Measurements from ENCODE around the gene NAT10. TPM values are rescaled to one million over a fixed set of nuclear protein-coding genes. Genes with fewer than 3 reads are reported as not detected.

The NAT10 gene
- total RNA-seq, 4 donors from 2014 or later: 17.2 to 27.7 (median 19.4) TPM

DNA sequence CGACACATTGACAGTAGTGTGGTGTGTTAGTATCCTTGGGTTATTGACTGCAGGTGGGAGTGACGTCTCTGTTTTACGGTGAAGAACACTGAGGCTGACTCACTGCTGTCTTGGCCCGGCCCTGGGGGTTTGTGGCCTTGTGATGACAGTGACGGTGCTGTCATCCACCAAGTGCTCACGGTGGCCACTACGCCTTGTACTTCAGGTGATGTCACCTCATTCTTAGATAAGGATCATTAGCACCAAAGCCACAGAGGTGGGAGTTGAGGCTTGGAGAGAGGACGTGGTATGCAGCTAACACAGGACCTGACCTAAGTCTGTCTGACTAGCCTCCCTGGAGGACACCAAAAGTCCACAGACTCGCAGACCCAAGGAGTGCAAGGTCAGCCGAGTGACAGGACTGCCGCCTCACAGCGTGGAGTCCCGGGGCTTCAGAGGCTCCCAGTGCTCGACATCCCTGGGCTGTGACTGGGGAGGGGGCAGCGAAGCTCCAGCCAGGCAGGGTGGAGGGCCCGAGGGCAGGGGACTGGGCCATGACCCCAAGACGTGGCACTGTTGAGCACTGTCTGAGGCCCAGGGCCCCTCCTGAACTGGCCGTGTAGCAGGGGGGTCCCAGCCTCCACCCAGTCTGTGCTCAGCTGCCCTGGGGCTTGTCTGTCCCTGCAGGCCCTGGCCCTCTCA, 56.5 kb downstream of the NAT10 start:
- Histone ChIP-seq H3K9me3 (no peaks in the 10 kb centered on the region), H3K4me3 (no peak overlapping the region), H3K27ac (no peak overlapping the region), H3K4me1 (no peaks in the 10 kb centered on the region), H3K36me3 (peaks cover 0 to 22% of the 10 kb centered on the region in 2 donors), H3K27me3 (no peaks in the 10 kb centered on the region)
- intact Hi-C loops (cut with DNase I; ENCODE audit: low total_unique reads) (no loop called here), in situ Hi-C loops (cut with MboI; ENCODE audit: low sequenced_read_pairs in 4 of 4) (loop anchor here in 2 of 4 donors (25.0 kb wide), 1 partner anchor 325 kb away; no protein-coding TSS in a partner anchor)
- ATAC-seq: no peak
- no peak for TF ChIP-seq POLR2A (IDR thresholded peaks at IDR 0.05)
- TF ChIP-seq, protein P1, sequence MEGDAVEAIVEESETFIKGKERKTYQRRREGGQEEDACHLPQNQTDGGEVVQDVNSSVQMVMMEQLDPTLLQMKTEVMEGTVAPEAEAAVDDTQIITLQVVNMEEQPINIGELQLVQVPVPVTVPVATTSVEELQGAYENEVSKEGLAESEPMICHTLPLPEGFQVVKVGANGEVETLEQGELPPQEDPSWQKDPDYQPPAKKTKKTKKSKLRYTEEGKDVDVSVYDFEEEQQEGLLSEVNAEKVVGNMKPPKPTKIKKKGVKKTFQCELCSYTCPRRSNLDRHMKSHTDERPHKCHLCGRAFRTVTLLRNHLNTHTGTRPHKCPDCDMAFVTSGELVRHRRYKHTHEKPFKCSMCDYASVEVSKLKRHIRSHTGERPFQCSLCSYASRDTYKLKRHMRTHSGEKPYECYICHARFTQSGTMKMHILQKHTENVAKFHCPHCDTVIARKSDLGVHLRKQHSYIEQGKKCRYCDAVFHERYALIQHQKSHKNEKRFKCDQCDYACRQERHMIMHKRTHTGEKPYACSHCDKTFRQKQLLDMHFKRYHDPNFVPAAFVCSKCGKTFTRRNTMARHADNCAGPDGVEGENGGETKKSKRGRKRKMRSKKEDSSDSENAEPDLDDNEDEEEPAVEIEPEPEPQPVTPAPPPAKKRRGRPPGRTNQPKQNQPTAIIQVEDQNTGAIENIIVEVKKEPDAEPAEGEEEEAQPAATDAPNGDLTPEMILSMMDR (IDR thresholded peaks at IDR 0.05 in 4 of 5, conservative IDR thresholded peaks at IDR 0.05 in 1 of 5): no peak
- DNase-seq: no peak

DNA sequence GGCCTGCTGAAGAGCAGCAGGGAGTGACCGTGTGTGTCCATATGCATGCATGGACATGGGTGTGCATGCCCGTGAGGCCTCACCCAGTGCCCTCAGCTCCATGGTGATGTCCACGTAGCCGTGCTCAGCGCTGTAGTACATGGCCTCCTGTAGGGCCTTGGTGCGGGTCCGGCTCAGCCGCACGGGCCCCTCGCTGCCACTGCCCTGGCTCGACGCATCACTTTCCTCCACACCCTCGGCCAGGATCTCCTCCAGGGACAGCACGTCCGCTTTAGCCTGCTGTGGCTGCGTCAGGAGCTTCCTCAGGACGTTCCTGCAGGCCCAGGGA, 57.0 kb downstream of the NAT10 start:
- in situ Hi-C loops (cut with MboI; ENCODE audit: low sequenced_read_pairs in 4 of 4) (loop anchor here in 2 of 4 donors (25.0 kb wide), 1 partner anchor 325 kb away; no protein-coding TSS in a partner anchor), intact Hi-C loops (cut with DNase I; ENCODE audit: low total_unique reads) (no loop called here)
- Histone ChIP-seq H3K4me1 (no peaks in the 10 kb centered on the region), H3K27me3 (no peaks in the 10 kb centered on the region), H3K4me3 (no peak overlapping the region), H3K27ac (no peak overlapping the region), H3K36me3 (peaks cover 0 to 22% of the 10 kb centered on the region in 2 donors), H3K9me3 (no peaks in the 10 kb centered on the region)
- no peak for DNase-seq
- ATAC-seq: no peak
- TF ChIP-seq, protein P1 (IDR thresholded peaks at IDR 0.05 in 4 of 5, conservative IDR thresholded peaks at IDR 0.05 in 1 of 5): no peak
- no peak for TF ChIP-seq POLR2A (IDR thresholded peaks at IDR 0.05)

DNA sequence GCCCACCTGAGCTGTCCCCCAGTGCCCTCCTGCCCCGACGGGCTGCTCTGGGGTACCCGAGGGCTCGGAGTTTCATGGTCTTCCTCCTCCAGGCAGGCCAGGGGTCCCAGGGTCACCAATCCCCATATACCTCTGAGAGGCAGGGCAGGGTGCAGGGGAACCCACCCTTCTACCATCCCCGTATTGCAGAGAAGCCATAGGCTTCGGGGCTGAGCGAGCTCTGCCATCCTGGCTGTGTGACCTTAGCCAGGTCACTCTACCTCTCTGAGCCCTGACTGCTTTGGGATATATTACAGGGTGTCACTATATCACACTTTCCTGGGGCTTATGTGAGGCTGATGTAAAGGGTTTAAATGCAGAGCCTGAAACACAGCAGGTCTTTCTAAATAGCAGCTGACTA, 57.4 kb downstream of the NAT10 start:
- no peak overlapping the region for H3K27ac ChIP-seq
- no peaks in the 10 kb centered on the region for H3K9me3 ChIP-seq
- no peaks in the 10 kb centered on the region for H3K27me3 ChIP-seq
- no peak overlapping the region for H3K4me3 ChIP-seq
- intact Hi-C loops (cut with DNase I; ENCODE audit: low total_unique reads): no loop called here
- ATAC-seq (no peak), DNase-seq (no peak)
- no peaks in the 10 kb centered on the region for H3K4me1 ChIP-seq
- in situ Hi-C loops (cut with MboI; ENCODE audit: low sequenced_read_pairs in 4 of 4): loop anchor here in 2 of 4 donors (25.0 kb wide), 1 partner anchor 324 kb away; no protein-coding TSS in a partner anchor
- H3K36me3 ChIP-seq: peaks cover 0 to 22% of the 10 kb centered on the region in 2 donors
- TF ChIP-seq, protein P1 (IDR thresholded peaks at IDR 0.05 in 4 of 5, conservative IDR thresholded peaks at IDR 0.05 in 1 of 5): no peak
- no peak for TF ChIP-seq POLR2A (IDR thresholded peaks at IDR 0.05)

DNA sequence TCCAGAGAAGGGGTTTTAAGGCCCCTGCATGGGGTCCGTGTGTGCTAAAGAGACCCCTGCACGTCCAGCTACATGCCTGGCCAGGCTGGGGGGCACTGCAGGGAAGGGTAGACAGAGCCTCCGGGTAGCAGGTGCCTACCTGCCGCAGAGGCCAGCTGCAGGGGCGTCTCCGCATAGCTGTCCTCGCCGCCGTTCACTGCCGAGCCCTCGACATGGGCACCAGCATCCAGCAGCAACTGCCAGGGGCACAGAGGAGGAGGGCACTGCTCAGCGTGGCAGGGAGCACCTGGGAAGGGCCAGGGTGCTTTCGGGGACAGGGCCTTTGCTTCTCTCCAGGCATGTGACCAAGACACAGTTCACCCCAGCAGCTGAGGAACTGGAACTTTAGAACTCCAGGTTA, 59.7 kb downstream of the NAT10 start:
- ATAC-seq (no peak), DNase-seq (no peak)
- in situ Hi-C loops (cut with MboI; ENCODE audit: low sequenced_read_pairs in 4 of 4) (loop anchor here in 2 of 4 donors (25.0 kb wide), 1 partner anchor 322 kb away; no protein-coding TSS in a partner anchor), intact Hi-C loops (cut with DNase I; ENCODE audit: low total_unique reads) (no loop called here)
- no peak overlapping the region for H3K27ac ChIP-seq
- no peak overlapping the region for H3K4me3 ChIP-seq
- H3K9me3 ChIP-seq: no peaks in the 10 kb centered on the region
- no peak for TF ChIP-seq POLR2A (IDR thresholded peaks at IDR 0.05)
- TF ChIP-seq, protein P1 (IDR thresholded peaks at IDR 0.05 in 4 of 5, conservative IDR thresholded peaks at IDR 0.05 in 1 of 5): no peak
- H3K4me1 ChIP-seq: peaks cover 0 to 8% of the 10 kb centered on the region in 2 donors
- H3K36me3 ChIP-seq: peaks cover 0 to 7% of the 10 kb centered on the region in 2 donors
- H3K27me3 ChIP-seq: no peaks in the 10 kb centered on the region

All from gastrocnemius medialis (tissue), 4 donors.